ENCODE measurements around the gene SLC22A5. TPM values are rescaled to one million over a fixed set of nuclear protein-coding genes. Genes with fewer than 3 reads are reported as not detected.
"Not testable (repeated sequence)": the region's sequence is repeated elsewhere in the genome, so short reads cannot be mapped to it uniquely, and the experiment has no call there.

SLC22A5 gene
- total RNA-seq, 1 donor from 2014 or later, result 11.9 TPM

DNA sequence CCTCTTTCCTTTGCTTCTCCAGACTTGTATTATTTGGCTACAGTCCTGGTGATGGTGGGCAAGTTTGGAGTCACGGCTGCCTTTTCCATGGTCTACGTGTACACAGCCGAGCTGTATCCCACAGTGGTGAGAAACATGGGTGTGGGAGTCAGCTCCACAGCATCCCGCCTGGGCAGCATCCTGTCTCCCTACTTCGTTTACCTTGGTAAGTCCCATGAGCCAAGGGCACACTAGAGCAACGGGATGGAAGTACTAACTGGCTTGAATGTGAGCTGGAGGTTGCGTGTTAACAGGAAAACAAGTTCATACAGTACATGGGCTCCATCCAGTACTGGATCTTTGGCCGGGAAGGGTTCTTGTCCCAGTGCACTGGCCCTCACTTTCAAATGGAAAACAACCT is 22.9 kb downstream of the SLC22A5 start:
- H3K9me3 ChIP-seq, result no peaks in the 10 kb centered on the region
- TF ChIP-seq, protein P1, sequence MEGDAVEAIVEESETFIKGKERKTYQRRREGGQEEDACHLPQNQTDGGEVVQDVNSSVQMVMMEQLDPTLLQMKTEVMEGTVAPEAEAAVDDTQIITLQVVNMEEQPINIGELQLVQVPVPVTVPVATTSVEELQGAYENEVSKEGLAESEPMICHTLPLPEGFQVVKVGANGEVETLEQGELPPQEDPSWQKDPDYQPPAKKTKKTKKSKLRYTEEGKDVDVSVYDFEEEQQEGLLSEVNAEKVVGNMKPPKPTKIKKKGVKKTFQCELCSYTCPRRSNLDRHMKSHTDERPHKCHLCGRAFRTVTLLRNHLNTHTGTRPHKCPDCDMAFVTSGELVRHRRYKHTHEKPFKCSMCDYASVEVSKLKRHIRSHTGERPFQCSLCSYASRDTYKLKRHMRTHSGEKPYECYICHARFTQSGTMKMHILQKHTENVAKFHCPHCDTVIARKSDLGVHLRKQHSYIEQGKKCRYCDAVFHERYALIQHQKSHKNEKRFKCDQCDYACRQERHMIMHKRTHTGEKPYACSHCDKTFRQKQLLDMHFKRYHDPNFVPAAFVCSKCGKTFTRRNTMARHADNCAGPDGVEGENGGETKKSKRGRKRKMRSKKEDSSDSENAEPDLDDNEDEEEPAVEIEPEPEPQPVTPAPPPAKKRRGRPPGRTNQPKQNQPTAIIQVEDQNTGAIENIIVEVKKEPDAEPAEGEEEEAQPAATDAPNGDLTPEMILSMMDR (IDR thresholded peaks at IDR 0.05), result no peak
- intact Hi-C loops (cut with DNase I), result no loop called here
- peaks cover 17 to 24% of the 10 kb centered on the region in 2 donors for H3K36me3 ChIP-seq
- DNase-seq (ENCODE audit: low spot score in 2 of 2), result no peak
- no peaks in the 10 kb centered on the region for H3K27me3 ChIP-seq
- peaks cover 13 to 26% of the 10 kb centered on the region in 2 donors for H3K4me1 ChIP-seq
- H3K27ac ChIP-seq, result no peak overlapping the region
- no peak overlapping the region for H3K4me3 ChIP-seq

GRCh38 chr5:132392978-132393825 is 23.7 kb downstream of the SLC22A5 start:
- intact Hi-C loops (cut with DNase I), result no loop called here
- Histone ChIP-seq H3K27me3 (no peaks in the 10 kb centered on the region), H3K36me3 (peaks cover 17 to 24% of the 10 kb centered on the region in 2 donors), H3K27ac (no peak overlapping the region), H3K4me3 (no peak overlapping the region), H3K9me3 (no peaks in the 10 kb centered on the region), H3K4me1 (peaks cover 8 to 19% of the 10 kb centered on the region in 2 donors)
- DNase-seq (ENCODE audit: low spot score in 2 of 2), result no peak
- TF ChIP-seq, protein P1 (IDR thresholded peaks at IDR 0.05), result no peak

GRCh38 chr5:132394667-132395259 is 25.3 kb downstream of the SLC22A5 start:
- DNase-seq (ENCODE audit: low spot score in 2 of 2), result no peak
- Histone ChIP-seq H3K36me3 (peaks cover 17 to 24% of the 10 kb centered on the region in 2 donors), H3K27me3 (no peaks in the 10 kb centered on the region), H3K9me3 (no peaks in the 10 kb centered on the region), H3K27ac (no peak overlapping the region), H3K4me3 (no peak overlapping the region), H3K4me1 (peaks cover 0 to 5% of the 10 kb centered on the region in 2 donors)
- intact Hi-C loops (cut with DNase I), result no loop called here
- TF ChIP-seq, protein P1 (IDR thresholded peaks at IDR 0.05), result no peak

DNA sequence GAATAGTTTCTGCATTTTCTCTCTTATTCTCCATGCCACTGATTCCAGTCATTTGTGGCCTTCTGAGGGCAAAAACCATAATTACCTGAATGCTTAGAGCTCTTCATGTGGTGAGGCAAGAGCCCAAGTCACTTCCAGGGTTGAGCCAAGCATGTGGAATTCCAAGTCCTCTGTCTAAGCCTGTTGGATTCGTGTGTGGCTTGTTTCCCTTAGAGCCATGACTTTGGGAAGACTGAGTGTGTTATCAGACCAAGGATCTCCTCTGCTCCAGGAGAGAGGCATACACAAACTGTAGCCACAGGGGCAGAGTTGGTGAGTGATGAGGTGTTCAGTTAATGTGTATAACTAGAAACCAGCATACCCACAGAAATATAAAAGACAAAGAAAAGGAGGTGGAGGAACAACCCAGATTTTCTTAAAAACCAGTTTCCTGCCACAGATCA is 27.1 kb downstream of the SLC22A5 start:
- Histone ChIP-seq H3K27ac (no peak overlapping the region), H3K4me1 (no peaks in the 10 kb centered on the region), H3K9me3 (no peaks in the 10 kb centered on the region), H3K36me3 (peaks cover 12 to 24% of the 10 kb centered on the region in 2 donors), H3K27me3 (no peaks in the 10 kb centered on the region), H3K4me3 (no peak overlapping the region)
- no peak for DNase-seq (ENCODE audit: low spot score in 2 of 2)
- TF ChIP-seq, protein P1 (IDR thresholded peaks at IDR 0.05), result no peak
- intact Hi-C loops (cut with DNase I), result no loop called here

DNA sequence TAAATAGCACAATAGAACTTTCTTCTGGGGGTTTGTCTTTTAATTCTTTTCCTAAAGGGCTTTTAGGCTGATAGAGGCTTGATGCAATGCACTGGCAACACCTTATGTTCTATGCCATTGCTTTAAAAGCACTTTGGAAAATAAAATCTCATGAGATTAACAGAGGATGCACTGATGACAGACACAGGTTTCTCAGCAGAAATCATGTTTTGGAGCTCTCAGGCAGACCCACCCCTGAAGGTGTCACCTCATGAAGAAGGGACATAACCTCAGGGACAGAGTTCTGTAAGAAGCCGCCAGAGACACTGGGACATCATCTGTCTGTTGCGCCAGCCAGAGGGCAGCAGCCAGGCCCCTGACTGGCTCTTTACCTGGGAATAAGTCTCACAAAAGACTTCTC is 27.7 kb downstream of the SLC22A5 start:
- H3K27me3 ChIP-seq, result no peaks in the 10 kb centered on the region
- intact Hi-C loops (cut with DNase I), result no loop called here
- TF ChIP-seq, protein P1 (IDR thresholded peaks at IDR 0.05), result no peak
- DNase-seq (ENCODE audit: low spot score in 2 of 2), result no peak
- no peaks in the 10 kb centered on the region for H3K4me1 ChIP-seq
- peaks cover 11 to 24% of the 10 kb centered on the region in 2 donors for H3K36me3 ChIP-seq
- H3K27ac ChIP-seq, result no peak overlapping the region
- H3K9me3 ChIP-seq, result no peaks in the 10 kb centered on the region
- no peak overlapping the region for H3K4me3 ChIP-seq

DNA sequence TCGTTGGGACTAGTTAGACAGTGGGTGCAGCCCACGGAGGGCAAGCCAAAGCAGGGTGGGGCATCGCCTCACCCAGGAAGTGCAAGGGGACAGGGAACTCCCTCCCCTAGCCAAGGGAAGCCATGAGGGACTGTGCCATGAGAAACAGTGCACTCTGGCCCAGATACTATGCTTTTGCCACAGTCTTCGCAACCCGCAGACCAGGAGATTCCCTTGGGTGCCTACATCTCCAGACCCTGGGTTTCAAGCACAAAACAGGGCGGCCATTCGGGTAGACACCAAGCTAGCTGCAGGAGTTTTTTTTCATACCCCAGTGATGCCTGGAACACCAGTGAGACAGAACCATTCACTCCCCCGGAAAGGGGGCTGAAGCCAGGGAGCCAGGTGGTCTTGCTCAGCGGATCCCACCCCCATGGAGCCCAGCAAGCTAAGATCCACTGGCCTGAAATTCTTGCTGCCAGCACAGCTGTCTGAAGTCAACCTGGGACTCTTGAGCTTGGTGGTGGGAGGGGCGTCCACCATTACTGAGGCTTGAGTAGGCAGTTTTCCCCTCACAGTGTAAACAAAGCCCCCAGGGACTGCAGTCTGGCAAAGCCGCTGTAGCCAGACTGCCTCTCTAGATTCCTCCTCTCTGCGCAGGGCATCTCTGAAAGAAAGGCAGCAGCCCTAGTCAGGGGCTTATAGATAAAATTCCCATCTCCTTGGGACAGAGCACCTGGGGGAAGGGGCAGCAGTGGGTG is 28.6 kb downstream of the SLC22A5 start:
- intact Hi-C loops (cut with DNase I); H3K9me3 ChIP-seq: not testable (repeated sequence)

GRCh38 chr5:132404041-132404440 is 34.5 kb downstream of the SLC22A5 start:
- intact Hi-C loops (cut with DNase I); DNase-seq (ENCODE audit: low spot score in 2 of 2); H3K4me3 ChIP-seq; H3K9me3 ChIP-seq; H3K4me1 ChIP-seq; H3K27ac ChIP-seq; H3K27me3 ChIP-seq; H3K36me3 ChIP-seq: not testable (repeated sequence)

More for the DNA sequence above, 28.6 kb downstream of the SLC22A5 start:
- not testable (repeated sequence) for H3K4me3 ChIP-seq; DNase-seq (ENCODE audit: low spot score in 2 of 2); H3K27me3 ChIP-seq; H3K4me1 ChIP-seq; H3K27ac ChIP-seq
- peaks cover 8 to 22% of the 10 kb centered on the region in 2 donors for H3K36me3 ChIP-seq
